PC-9 (cell line): Measurements from ENCODE around the gene NFX1. TPM values are rescaled to one million over a fixed set of nuclear protein-coding genes. Genes with fewer than 3 reads are reported as not detected.

ENCODE experiments used
- BruUV-seq: library from RNA; stranded (reverse); fragments of 400-500 nt; replicated peaks from 2 replicates; lab custom pipeline; 2021; lab: Mats Ljungman, UMichigan
- CTCF ChIA-PET: fragments of 300-600 bp; sonication (Branson Sonifier 250); formaldehyde crosslinking; loops from one replicate; lab custom pipeline; 2022; ENCODE audit warnings: antibody characterized with exemption; lab: Charles Lee
- POLR2A ChIA-PET: fragments of 300-600 bp; sonication (Branson Sonifier 250); formaldehyde crosslinking; loops from one replicate; lab custom pipeline; 2022; ENCODE audit warnings: antibody characterized with exemption; ENCODE audit not compliant: unreplicated experiment; lab: Charles Lee
- DNase-seq, 2 experiments: peaks; one replicate each; pipeline versions ENCODE4 v3.0.0 to v3.0.0-alpha.2; 2015 to 2022; ENCODE audit warnings: mixed read lengths in 1 of 2
- H2AFZ ChIP-seq: fragments of 200-600 bp; sonication (generic); 2 replicates; pipeline ENCODE4 v1.8.1; 2017; ENCODE audit warnings: antibody characterized with exemption
- H3F3A ChIP-seq: fragments of 200-600 bp; sonication (generic); 2 replicates; pipeline ENCODE4 v1.8.1; 2017; ENCODE audit warnings: antibody characterized with exemption, mild to moderate bottlenecking, low read depth; ENCODE audit not compliant: insufficient read depth
- H3K27ac ChIP-seq: fragments of 200-600 bp; sonication (generic); 2 replicates; pipeline ENCODE4 v1.6.1; 2016; ENCODE audit warnings: mixed run types
- H3K27me3 ChIP-seq: fragments of 200-600 bp; sonication (generic); 2 replicates; pipeline ENCODE4 v1.6.1; 2016; ENCODE audit warnings: low read depth, mixed run types; ENCODE audit not compliant: insufficient read depth
- H3K36me3 ChIP-seq: fragments of 200-600 bp; sonication (generic); 2 replicates; pipeline ENCODE4 v1.6.1; 2016; ENCODE audit warnings: low read depth, mixed run types
- H3K4me1 ChIP-seq: fragments of 200-600 bp; sonication (generic); replicated peaks from 2 replicates; pipeline ENCODE4 v1.6.1; 2016; ENCODE audit warnings: mixed run types; ENCODE audit not compliant: insufficient read depth
- H3K4me2 ChIP-seq: fragments of 200-600 bp; sonication (generic); 2 replicates; pipeline ENCODE4 v1.6.1; 2017; ENCODE audit warnings: mixed run types
- H3K4me3 ChIP-seq: fragments of 200-600 bp; sonication (generic); 2 replicates; pipeline ENCODE4 v1.6.1; 2016; ENCODE audit warnings: mixed run types
- H3K79me2 ChIP-seq: fragments of 200-600 bp; sonication (generic); 2 replicates; pipeline ENCODE4 v1.6.1; 2017; ENCODE audit warnings: low read depth, mixed run types
- H3K9me2 ChIP-seq: fragments of 200-600 bp; sonication (generic); 2 replicates; pipeline ENCODE4 v1.8.1; 2017; ENCODE audit warnings: mild to moderate bottlenecking; ENCODE audit not compliant: insufficient read depth
- H3K9me3 ChIP-seq: fragments of 200-600 bp; sonication (generic); 2 replicates; pipeline ENCODE4 v1.8.1; 2016; ENCODE audit warnings: low read depth; ENCODE audit not compliant: insufficient read depth
- H4K20me1 ChIP-seq: fragments of 200-600 bp; sonication (generic); 2 replicates; pipeline ENCODE4 v1.8.1; 2017; ENCODE audit not compliant: insufficient read depth
- CTCF ChIP-seq: fragments of 200-600 bp; sonication (generic); conservative IDR thresholded peaks from 2 replicates; pipeline ENCODE4 v1.6.1; 2017; ENCODE audit warnings: mixed run types, antibody characterized with exemption, mild to moderate bottlenecking, moderate library complexity
- EZH2 ChIP-seq: fragments of 200-600 bp; sonication (generic); IDR thresholded peaks from 2 replicates; pipeline ENCODE4 v1.8.0; 2017; ENCODE audit warnings: antibody characterized with exemption, low read depth
- intact Hi-C: fragments of 100-400 bp; cut with micrococcal nuclease; formaldehyde crosslinking; loops from one replicate; pipeline ENCODE4 v1.10.0; 2022; ENCODE audit not compliant: unreplicated experiment
- total RNA-seq: library from RNA; stranded (reverse); gene quantifications from 2 replicates; pipeline ENCODE4 v1.2.3, GENCODE V29; 2021

Gene NFX1
- total RNA-seq, 1 experiment from 2014 or later, result 14.9 TPM

GRCh38 chr9:33309903-33310302 lies 19.6 kb downstream of the NFX1 start:
- H3K4me3 ChIP-seq, result no peak overlapping the region
- no peak for TF ChIP-seq EZH2
- no peak for TF ChIP-seq CTCF
- no peaks in the 10 kb centered on the region for H3K9me2 ChIP-seq
- intact Hi-C loops, result no loop called here
- no peak for DNase-seq
- H4K20me1 ChIP-seq, result no peaks in the 10 kb centered on the region
- ChIA-PET POLR2A (no interaction called here), CTCF (no interaction called here)
- no peak overlapping the region for H3K27ac ChIP-seq
- no peaks in the 10 kb centered on the region for H3K4me1 ChIP-seq
- no peaks in the 10 kb centered on the region for H3K9me3 ChIP-seq
- H3K4me2 ChIP-seq, result no peak overlapping the region
- H3K36me3 ChIP-seq, result peaks cover 4% of the 10 kb centered on the region; the same call in 1 of the 2 replicates
- H3K79me2 ChIP-seq, result no peaks in the 10 kb centered on the region
- no peaks in the 10 kb centered on the region for H3F3A ChIP-seq
- BruUV-seq, result no TSS peak
- no peaks in the 10 kb centered on the region for H3K27me3 ChIP-seq
- no peak overlapping the region for H2AFZ ChIP-seq

- Histone ChIP-seq H3K27me3 (no peaks in the 10 kb centered on the region), H3K9me3 (no peaks in the 10 kb centered on the region), H3K27ac (no peak overlapping the region)
Measured at GRCh38 chr9:33310748-33311147, 20.4 kb downstream of the NFX1 start.

GRCh38 chr9:33311953-33312352 lies 21.6 kb downstream of the NFX1 start:
- POLR2A ChIA-PET, result no interaction called here
- no peaks in the 10 kb centered on the region for H3K4me1 ChIP-seq
- H3K4me2 ChIP-seq, result no peak overlapping the region
- no TSS peak for BruUV-seq
- no peaks in the 10 kb centered on the region for H3K79me2 ChIP-seq
- CTCF ChIA-PET, result no interaction called here
- H2AFZ ChIP-seq, result no peak overlapping the region
- H3K27ac ChIP-seq, result no peak overlapping the region
- no peaks in the 10 kb centered on the region for H3K27me3 ChIP-seq
- TF ChIP-seq EZH2, result no peak
- TF ChIP-seq CTCF, result no peak
- intact Hi-C loops, result no loop called here
- no peaks in the 10 kb centered on the region for H3F3A ChIP-seq
- H3K9me2 ChIP-seq, result no peaks in the 10 kb centered on the region
- no peaks in the 10 kb centered on the region for H3K9me3 ChIP-seq
- no peak overlapping the region for H3K4me3 ChIP-seq
- peaks cover 4% of the 10 kb centered on the region; the same call in 1 of the 2 replicates for H3K36me3 ChIP-seq
- DNase-seq, result no peak
- H4K20me1 ChIP-seq, result no peaks in the 10 kb centered on the region

More at GRCh38 chr9:33310748-33311147, 20.4 kb downstream of the NFX1 start:
- DNase-seq, result no peak
- H3K79me2 ChIP-seq, result no peaks in the 10 kb centered on the region
- CTCF ChIA-PET, result no interaction called here
- no peak overlapping the region for H3K4me2 ChIP-seq
- no peaks in the 10 kb centered on the region for H3K9me2 ChIP-seq
- H3K4me3 ChIP-seq, result no peak overlapping the region
- no TSS peak for BruUV-seq
- POLR2A ChIA-PET, result no interaction called here
- TF ChIP-seq EZH2 (no peak), CTCF (no peak)
- no peaks in the 10 kb centered on the region for H4K20me1 ChIP-seq
- peaks cover 4% of the 10 kb centered on the region; the same call in 1 of the 2 replicates for H3K36me3 ChIP-seq
- H3F3A ChIP-seq, result no peaks in the 10 kb centered on the region
- H3K4me1 ChIP-seq, result no peaks in the 10 kb centered on the region
- no peak overlapping the region for H2AFZ ChIP-seq
- intact Hi-C loops, result no loop called here
